Stimulated activated CD8-positive, alpha-beta memory T cell treated with anti-CD3 and anti-CD28 coated beads, Interleukin-7, amount 100 ng/mL, for 4 hours (primary cell): Measurements from ENCODE around the gene PDE3A.
"Not testable (repeated sequence)": the region's sequence is repeated elsewhere in the genome, so short reads cannot be mapped to it uniquely, and the experiment has no call there.

Experiments used
- DNase-seq, 2 donors: peaks; one replicate each; pipeline ENCODE4 v3.0.0-alpha.2; 2020; ENCODE audit warnings: low read depth in 2 of 2

The PDE3A gene

DNA sequence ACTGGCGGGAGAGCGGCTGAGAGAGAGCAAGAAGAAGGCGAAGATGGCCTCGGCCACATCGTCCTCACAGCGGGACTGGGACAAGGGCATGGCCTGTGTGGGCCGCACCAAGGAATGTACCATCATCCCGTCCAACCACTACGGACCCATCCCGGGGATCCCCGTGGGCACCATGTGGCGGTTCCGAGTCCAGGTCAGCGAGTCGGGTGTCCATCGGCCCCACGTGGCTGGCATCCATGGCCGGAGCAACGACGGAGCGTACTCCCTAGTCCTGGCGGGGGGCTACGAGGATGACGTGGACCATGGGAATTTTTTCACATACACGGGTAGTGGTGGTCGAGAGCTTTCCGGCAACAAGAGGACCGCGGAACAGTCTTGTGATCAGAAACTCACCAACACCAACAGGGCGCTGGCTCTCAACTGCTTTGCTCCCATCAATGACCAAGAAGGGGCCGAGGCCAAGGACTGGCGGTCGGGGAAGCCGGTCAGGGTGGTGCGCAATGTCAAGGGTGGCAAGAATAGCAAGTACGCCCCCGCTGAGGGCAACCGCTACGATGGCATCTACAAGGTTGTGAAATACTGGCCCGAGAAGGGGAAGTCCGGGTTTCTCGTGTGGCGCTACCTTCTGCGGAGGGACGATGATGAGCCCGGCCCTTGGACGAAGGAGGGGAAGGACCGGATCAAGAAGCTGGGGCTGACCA, 183.6 kb downstream of the PDE3A start:
- DNase-seq: not testable (repeated sequence)

- DNase-seq: not testable (repeated sequence)
Measured at GRCh38 chr12:20552586-20552985, 184.2 kb downstream of the PDE3A start.

GRCh38 chr12:20555015-20555414, 186.7 kb downstream of the PDE3A start:
- no peak for DNase-seq

DNA sequence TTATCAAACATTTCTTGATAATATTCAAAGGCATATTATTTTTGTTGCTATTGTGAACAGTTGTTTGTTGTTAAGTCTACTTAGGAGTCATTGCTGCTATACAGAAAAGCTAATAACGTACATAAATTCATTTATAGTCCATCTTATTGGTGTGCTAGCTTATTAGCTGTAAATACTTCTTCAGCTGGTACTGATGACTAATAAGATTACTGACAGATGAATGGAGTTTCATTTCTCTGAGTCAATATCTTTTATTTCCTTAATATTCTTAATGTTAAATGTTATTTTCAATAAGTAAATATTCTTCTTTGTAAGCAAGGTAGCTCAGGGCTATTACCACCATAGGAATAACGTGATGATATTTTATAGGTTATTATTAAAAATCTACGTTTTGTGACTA, 187.4 kb downstream of the PDE3A start:
- DNase-seq: no peak

DNA sequence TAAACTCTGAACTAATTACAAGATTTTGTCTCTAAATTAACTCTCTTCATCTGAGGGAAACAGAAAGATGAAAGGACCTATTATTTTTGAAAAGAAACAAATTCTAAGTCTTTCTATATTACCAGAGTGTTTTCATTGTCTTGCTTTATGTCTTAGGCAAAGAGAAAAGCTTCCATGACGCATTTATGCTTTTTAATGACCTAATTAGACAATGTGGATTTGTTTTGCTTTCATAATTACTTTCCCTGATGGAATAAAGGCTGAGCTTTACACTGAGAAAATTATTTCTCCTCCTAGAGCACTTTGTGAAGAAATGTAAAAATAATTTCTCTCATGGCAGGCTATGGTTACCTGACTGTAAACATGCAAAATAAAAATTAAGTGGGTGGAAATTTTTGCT, 188.8 kb downstream of the PDE3A start:
- DNase-seq: no peak

GRCh38 chr12:20560935-20561334, 192.6 kb downstream of the PDE3A start:
- no peak for DNase-seq

- no peak for DNase-seq
Measured at GRCh38 chr12:20561871-20562270, 193.5 kb downstream of the PDE3A start.

DNA sequence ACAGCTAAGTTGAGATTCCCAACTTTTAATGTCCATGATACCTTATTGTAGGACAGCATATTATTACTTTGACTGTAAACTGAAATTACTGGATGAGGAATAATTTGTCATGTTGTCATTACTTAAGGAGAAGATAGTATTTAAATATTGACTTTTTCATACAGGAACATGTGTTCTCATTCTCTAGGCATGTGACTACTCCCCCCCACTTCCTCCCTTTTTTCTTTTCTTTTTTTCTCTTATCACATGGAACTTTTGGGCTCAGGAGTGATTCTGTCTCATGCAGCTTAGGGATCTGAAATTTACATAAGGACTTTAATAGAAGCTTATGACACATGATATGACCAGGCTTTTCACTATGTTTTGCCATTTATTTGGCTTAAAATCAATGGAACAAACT, 199.1 kb downstream of the PDE3A start:
- DNase-seq: no peak

DNA sequence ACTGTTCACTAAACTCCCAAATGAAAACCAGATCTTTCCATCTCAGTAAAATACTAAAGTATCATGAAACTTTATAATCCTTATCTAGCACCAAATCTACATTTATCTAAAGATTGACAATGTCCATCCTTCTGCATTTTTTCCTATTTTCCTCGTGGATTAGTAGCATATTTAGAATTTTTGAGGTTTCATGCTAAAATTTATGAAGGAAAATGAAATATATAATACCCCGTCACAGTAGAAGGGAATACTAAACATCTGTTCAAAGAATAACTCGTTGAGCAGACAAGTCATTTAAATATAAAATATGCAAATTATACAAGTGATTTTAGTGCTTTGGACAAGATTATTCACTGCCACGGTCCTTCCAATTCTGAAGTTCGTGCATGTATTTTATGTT, 204.1 kb downstream of the PDE3A start:
- DNase-seq: no peak

- no peak for DNase-seq
Measured at GRCh38 chr12:20576528-20576927, 208.2 kb downstream of the PDE3A start.

DNA sequence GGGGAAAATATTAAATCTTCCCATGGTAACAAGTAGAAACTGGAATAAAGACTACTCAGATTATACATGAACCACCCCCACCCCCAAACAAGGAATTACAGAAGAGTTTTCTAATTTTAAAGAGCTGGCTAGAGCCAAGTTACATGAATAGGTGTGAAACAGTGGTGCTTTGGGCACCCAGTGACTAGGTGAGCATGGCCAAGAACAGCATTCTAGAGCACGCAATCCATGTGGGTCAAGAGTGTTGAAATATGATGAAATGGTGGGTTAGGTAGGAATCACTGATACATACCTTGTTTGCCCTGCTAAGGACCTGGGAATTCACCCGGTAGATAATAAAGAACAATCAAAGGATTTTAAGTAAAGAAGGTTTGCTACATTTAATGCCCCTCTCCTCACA, 208.7 kb downstream of the PDE3A start:
- no peak for DNase-seq

DNA sequence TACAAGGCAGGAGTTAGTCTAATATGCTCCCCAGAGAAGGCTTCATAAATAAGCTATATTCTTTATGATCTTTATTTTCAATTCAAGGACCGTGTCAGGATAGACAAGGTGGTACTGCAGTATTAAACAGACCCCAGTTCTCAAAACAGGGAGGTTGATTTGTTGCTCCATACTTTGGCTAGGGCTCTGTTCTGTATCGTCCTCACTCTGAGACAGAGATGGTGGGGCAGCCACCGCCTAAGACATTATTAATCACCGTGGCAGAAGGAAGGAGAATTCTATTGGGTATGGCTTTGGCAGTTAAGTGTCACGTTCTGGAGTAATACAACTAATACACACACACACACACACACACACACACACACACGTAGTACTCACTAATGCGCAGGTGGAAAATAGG, 209.8 kb downstream of the PDE3A start:
- DNase-seq: no peak

- DNase-seq: no peak
Measured at GRCh38 chr12:20585055-20585625, 216.8 kb downstream of the PDE3A start.

GRCh38 chr12:20585913-20586312, 217.6 kb downstream of the PDE3A start:
- DNase-seq: no peak

- no peak for DNase-seq
Measured at GRCh38 chr12:20588042-20588441, 219.7 kb downstream of the PDE3A start.

- DNase-seq: no peak
Measured at GRCh38 chr12:20590570-20590969, 222.2 kb downstream of the PDE3A start.

DNA sequence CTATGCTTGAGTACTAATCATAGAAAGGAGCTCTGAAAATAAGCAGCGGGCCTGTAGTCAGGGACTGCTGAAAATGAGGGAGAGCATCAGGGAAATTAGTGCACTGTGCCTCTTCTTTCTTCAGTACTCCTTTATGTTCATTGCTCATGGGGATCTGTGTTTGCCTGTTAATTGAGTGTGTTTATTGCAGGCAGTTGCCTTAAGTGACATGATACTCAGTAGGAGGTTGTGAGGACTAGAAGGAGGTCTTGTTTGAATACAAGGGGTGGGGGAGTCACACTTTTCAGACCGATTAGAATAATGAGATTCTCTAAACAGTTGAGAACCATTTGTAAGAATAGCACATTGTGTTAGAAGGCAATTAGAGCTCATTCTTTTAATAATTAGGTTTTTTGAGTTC, 224.2 kb downstream of the PDE3A start:
- DNase-seq: no peak

DNA sequence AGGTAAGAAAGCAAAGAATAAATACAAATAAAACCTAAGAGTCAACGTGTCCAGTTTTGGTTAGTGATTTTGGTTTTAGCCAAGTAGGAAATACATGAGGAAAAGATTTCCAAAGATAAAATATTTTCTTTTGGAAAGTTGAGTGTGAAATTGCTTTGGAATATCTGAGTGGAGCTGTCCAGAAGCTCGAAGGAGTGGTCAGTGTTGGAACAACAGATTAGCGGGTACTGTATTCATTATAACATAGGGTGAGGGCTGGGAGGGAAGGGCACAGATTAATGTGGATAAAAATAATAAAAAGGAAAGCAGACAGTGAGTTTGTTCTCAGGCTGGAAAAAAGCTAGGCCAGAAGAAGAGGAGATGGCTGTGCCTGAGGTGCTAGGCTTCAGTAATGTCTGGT, 225.3 kb downstream of the PDE3A start:
- no peak for DNase-seq

GRCh38 chr12:20596061-20596460, 227.7 kb downstream of the PDE3A start:
- no peak for DNase-seq

GRCh38 chr12:20599757-20600156, 231.4 kb downstream of the PDE3A start:
- no peak for DNase-seq

GRCh38 chr12:20601668-20602280, 233.4 kb downstream of the PDE3A start:
- DNase-seq: no peak

GRCh38 chr12:20602641-20603391, 234.5 kb downstream of the PDE3A start:
- DNase-seq: no peak
